ACHN (cell line): ENCODE measurements around the gene MTHFD1L.
"Not testable (repeated sequence)": the region's sequence is repeated elsewhere in the genome, so short reads cannot be mapped to it uniquely, and the experiment has no call there.

Experiments
- DNase-seq: peaks from one replicate; pipeline ENCODE4 v3.0.0-alpha.2; 2015
- in situ Hi-C: cut with HindIII; loops from 2 replicates; pipeline ENCODE4 v1.10.0; 2017; ENCODE audit warnings: low sequenced_read_pairs, low pct_ligation_motif_present, low pct_unique_long_range_greater_than_20kb

MTHFD1L gene

DNA sequence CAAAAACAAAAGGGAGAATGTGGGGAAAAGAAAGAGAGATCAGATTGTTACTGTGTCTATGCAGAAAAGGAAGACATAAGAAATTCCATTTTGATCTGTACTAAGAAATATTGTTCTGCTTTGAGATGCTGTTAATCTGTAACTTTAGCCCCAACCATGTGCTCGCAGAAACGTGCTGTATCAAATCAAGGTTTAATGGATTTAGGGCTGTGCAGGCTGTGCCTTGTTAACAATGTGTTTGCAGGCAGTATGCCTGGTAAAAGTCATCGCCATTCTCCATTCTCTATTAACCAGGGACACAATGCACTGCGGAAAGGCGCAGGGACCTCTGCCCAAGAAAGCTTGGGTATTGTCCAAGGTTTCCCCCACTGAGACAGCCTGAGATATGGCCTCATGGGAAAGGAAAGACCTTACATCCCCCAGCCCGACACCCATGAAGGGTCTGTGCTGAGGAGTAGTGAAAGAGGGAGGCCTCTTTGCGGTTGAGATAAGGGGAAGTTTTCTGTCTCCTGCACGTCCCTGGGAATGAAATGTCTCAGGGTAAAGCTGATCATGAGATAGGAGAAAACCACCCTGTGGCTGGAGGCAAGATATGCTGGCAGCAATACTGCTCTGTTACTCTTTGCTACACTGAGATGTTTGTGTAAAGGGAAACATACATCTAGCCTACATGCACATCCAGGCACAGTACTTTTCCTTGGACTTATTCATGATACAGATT is 3.9 kb upstream of the MTHFD1L start:
- DNase-seq, in situ Hi-C loops: not testable (repeated sequence)

- no peak for DNase-seq
- in situ Hi-C loops, result no loop called here
These were observed 2.1 kb upstream of the MTHFD1L start for GRCh38 chr6:150863213-150863928.

GRCh38 chr6:150865043-150865405 is 478 bp upstream of the MTHFD1L start:
- in situ Hi-C loops, result no loop called here
- no peak for DNase-seq

- DNase-seq, result peak; percentile 90
- in situ Hi-C loops, result no loop called here
These were observed 867 bp downstream of the MTHFD1L start for GRCh38 chr6:150866147-150866990.

DNA sequence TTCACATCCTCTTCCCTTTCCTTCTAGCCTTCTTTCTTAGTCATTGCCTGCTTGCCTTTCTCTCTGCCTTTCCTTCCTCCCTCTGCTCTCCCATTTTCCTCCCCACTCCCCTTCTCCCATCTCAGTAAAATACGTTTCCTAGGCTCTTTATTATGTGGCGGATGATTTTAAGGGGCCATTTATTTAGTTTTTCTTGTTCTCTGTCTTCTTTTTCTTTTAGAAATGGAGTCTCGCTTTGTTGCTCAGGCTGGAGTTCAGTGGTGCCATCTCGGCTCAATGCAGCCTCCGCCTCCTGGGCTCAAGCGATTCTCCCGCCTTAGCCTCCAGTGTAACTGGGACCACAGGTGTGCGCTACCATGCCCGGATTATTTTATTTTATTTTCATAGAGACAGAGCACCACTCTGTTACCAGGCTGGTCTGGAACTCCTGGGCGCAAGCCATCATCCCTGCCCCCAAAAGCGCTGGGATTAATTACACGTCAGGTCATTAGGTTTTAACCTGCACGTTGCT is 1.5 kb downstream of the MTHFD1L start:
- in situ Hi-C loops, result no loop called here
- DNase-seq, result no peak

DNA sequence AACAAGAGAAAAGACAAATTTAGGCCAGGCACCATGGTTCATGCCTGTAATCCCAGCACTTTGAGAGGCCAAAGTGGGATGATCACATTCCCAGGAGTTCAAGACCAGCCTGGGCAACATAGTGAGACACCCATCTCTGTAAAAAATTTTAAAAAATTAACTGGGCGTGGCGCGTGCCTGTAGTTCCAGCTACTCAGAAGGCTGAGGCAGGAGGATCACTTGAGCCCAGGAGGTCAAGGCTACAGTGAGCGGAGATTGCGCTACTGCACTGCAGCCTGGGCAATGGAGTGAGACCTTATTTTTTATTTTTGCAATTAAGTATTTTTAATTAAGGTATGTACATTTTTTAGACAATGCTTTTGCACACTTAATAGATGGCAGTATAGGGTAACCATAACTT is 3.3 kb downstream of the MTHFD1L start:
- in situ Hi-C loops, result no loop called here
- DNase-seq, result no peak

DNA sequence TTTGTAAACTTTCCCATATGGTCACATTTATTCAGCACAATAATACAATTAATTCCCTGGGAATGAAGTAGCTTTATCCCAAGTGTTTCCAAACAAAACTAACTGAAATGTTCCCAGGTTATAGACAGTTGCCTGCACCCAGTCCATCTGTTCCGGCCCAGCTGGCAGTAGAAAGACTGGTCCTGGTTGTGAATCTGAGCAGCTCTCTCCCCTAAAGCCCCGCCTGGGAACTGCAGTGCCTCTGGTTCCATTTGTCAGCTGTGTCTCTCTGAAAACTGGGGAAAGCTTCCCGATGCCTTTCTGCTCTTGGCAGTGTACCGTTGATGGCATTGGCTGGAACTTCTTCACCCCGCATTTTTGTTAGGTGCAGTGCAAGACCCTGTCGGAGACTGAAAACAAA is 8.7 kb downstream of the MTHFD1L start:
- in situ Hi-C loops, result no loop called here
- DNase-seq, result no peak

DNA sequence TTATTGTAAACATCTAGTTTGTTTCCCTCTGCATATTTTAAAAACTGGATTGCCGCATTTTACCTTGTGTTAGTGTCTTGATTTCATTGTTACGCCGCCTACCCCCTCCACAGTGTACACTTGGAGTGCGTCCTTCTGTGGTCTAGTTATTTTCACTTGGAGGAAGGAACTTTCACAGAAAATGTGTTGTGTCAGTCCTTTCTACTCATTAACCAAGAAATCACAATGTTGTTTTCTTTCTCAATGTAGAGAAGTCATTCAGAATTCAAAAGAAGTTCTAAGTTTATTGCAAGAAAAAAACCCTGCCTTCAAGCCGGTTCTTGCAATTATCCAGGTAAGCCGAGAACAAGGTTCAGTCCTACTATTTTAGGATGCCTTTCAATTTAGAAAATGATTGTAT is 10.3 kb downstream of the MTHFD1L start:
- DNase-seq, result no peak
- in situ Hi-C loops, result no loop called here

- no peak for DNase-seq
- in situ Hi-C loops, result no loop called here
These were observed 11.1 kb downstream of the MTHFD1L start for GRCh38 chr6:150876598-150876997.

DNA sequence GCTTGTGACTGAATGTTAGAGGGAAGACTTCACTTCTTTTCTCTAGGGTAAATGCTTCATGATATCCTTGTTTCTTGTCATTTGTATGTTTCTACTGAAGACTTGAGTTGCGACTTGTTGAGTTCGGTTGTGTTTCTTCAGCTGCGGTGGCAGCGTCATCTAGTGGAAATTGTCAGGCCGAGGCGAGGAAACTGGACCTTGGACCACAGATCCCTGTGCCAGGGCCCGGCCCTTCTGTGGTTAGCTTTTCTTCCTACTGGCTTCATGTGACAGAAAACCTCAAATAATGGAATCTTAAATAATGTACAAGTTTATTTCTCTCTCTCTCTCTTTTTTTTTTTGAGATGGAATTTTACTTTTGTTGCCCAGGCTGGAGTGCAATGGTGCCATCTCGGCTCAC is 12.4 kb downstream of the MTHFD1L start:
- in situ Hi-C loops, result no loop called here
- no peak for DNase-seq

GRCh38 chr6:150878347-150879213 is 13.1 kb downstream of the MTHFD1L start:
- in situ Hi-C loops, result no loop called here
- DNase-seq, result no peak

DNA sequence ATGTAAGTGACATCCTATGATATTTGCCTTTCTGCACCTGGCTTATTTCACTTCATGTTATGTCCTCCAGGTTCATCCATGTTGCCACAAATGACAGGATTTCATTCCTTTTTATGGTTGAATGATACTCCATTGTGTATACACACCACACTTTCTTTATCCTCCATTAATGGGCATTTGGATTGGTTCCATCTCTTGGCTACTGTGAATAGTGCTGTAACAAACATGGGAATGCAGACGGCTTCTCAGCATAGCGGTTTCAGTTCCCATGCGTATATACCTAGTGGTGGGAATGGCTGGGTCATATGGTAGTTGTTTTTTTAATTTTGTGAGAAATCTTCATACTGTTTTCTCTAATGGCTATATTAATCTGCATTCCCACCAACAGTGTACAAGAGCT is 14.8 kb downstream of the MTHFD1L start:
- in situ Hi-C loops, result no loop called here
- no peak for DNase-seq

DNA sequence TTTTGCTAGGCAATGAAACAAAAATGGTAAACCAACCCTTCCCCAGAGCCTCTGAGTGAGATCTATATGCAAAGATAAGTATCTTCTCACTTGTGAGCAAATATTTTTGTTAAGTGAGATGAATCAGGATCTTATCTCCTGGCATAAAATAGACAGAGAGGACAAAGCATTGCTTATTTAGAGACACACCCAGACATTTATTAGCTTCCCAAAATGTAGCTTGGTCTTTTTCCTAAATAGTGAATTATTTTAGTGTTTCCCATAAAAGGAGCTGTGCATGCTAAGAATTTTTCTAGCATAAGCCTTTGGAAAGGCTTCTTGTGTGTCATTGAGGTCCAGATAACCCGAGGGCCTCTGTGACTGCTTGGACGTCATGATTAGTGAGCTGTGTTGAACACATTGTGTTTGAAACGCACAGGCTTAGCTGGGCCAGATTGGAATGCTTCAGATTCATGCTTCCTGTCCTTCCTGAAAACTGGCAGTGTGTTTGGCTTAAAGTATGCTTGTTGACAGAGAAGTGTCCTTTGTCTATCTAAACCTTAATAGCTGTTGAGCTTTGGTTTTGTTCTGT is 16.5 kb downstream of the MTHFD1L start:
- in situ Hi-C loops, result no loop called here
- no peak for DNase-seq

DNA sequence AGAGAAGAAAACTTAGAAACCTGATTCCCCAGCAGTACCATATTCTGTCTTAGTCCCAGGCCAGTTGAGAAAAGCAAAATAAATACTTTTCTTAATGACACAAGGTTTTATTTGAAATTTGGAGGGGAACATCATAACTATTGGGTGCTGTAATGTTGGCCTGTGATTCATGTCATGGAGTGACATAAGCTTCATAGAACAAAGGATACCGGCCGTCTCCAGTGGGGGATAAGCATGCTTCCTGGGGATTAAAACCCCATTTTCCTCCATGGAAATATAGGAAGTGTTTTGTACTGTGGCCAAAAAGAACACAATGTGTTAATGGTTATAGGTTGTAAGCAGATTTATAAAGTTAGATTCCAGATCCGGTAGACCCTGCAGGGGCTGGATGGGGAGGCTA is 18.0 kb downstream of the MTHFD1L start:
- in situ Hi-C loops, result no loop called here

GRCh38 chr6:150886155-150886554 is 20.7 kb downstream of the MTHFD1L start:
- no peak for DNase-seq
- in situ Hi-C loops, result no loop called here

More for the DNA sequence above, 18.0 kb downstream of the MTHFD1L start:
- DNase-seq, result no peak

GRCh38 chr6:150887978-150888563 is 22.6 kb downstream of the MTHFD1L start:
- in situ Hi-C loops, result no loop called here
- DNase-seq, result no peak

- DNase-seq, result no peak
- in situ Hi-C loops, result no loop called here
These were observed 24.8 kb downstream of the MTHFD1L start for GRCh38 chr6:150890346-150890745.
